Sigmoid colon (tissue), 7 donors: ENCODE results near the gene CDHR5. TPM values are rescaled to one million over a fixed set of nuclear protein-coding genes. Genes with fewer than 3 reads are reported as not detected.
"Not testable (repeated sequence)": the region's sequence is repeated elsewhere in the genome, so short reads cannot be mapped to it uniquely, and the experiment has no call there.

ENCODE experiments used
- DNase-seq: peaks from one replicate; pipeline ENCODE4 v3.0.0-alpha.2; 2019
- H3K27ac ChIP-seq, 4 donors: fragments of 200-600 bp; sonication (generic); one replicate each; pipeline ENCODE4 v1.5.1; 2016 to 2019; ENCODE audit warnings: mild to moderate bottlenecking in 1 of 4
- H3K27me3 ChIP-seq, 3 donors: fragments of 200-600 bp; sonication (generic); one replicate each; pipeline ENCODE4 v1.5.1; 2019; ENCODE audit warnings: mild to moderate bottlenecking in 1 of 3
- H3K36me3 ChIP-seq, 4 donors: fragments of 200-600 bp; sonication (generic); one replicate each; pipeline ENCODE4 v1.5.1; 2016 to 2019
- H3K4me1 ChIP-seq, 4 donors: fragments of 200-600 bp; sonication (generic); one replicate each; pipeline ENCODE4 v1.5.1; 2017 to 2019
- H3K4me3 ChIP-seq, 4 donors: fragments of 200-600 bp; sonication (generic); one replicate each; pipeline ENCODE4 v1.5.1; 2017 to 2019; ENCODE audit warnings: mild to moderate bottlenecking in 2 of 4, moderate library complexity in 1 of 4
- H3K9me3 ChIP-seq, 4 donors: fragments of 200-600 bp in 3 of 4; sonication (generic) in 3 of 4; one replicate each; pipeline versions ENCODE4 v1.5.1 to v1.6.1; 2013 to 2019
- CTCF ChIP-seq, 4 experiments: fragments of 450-650 bp in 3 of 4; fragments of 200-600 bp in 1 of 4; IDR thresholded peaks; one replicate each; pipeline ENCODE4 v1.5.1; 2016 to 2019; ENCODE audit warnings: antibody characterized with exemption in 4 of 4, mild to moderate bottlenecking in 3 of 4, moderate library complexity in 2 of 4
- EP300 ChIP-seq, 4 donors: sonication (generic); formaldehyde crosslinking; IDR thresholded peaks; one replicate each; pipeline ENCODE4 v1.6.1; 2017; ENCODE audit warnings: antibody characterized with exemption in 4 of 4
- POLR2A ChIP-seq, 2 donors: fragments of 450-650 bp; IDR thresholded peaks; one replicate each; pipeline ENCODE4 v1.6.1; 2016; ENCODE audit warnings: antibody characterized with exemption in 2 of 2, mild to moderate bottlenecking in 2 of 2, moderate library complexity in 2 of 2
- POLR2AphosphoS5 ChIP-seq, 4 donors: sonication (generic); formaldehyde crosslinking; IDR thresholded peaks; one replicate each; pipeline ENCODE4 v1.6.1; 2017; ENCODE audit warnings: antibody characterized with exemption in 4 of 4
- WGBS, 2 donors: extraction: QIAGEN DNeasy Blood & Tissue Kit; methylation state at CpG; one replicate each; pipeline ENCODE4 v1.1.7; 2013; 5-methylcytosine and 5-hydroxymethylcytosine counted together
- intact Hi-C: fragments of 100-400 bp; cut with DNase I; formaldehyde crosslinking; loops from one replicate; pipeline ENCODE4 v1.15.1; 2023
- polyA plus RNA-seq, 3 donors: library from polyadenylated mRNA; stranded (reverse); fragments of 200-250 nt; gene quantifications; one replicate each; pipeline ENCODE4 v1.2.3, GENCODE V29; 2013
- total RNA-seq, 4 donors: library from RNA; depleted of rRNA; stranded (reverse); fragments of >200 nt; gene quantifications; one replicate each; pipeline ENCODE4 v1.1.0, GENCODE V29; 2016
- donor health status: healthy with polysubstance abuse.
- donor health status: Bipolar disorder and iron deficiency.
- donor health status: healthy.

Gene CDHR5
- total and polyA plus RNA-seq, 7 donors, result 1.8 to 136 (median 18.0) TPM; not detected in 2

- intact Hi-C loops, result no loop called here
- no peaks in the 10 kb centered on the region for H3K4me1 ChIP-seq
- H3K27ac ChIP-seq, result no peak overlapping the region
- no peaks in the 10 kb centered on the region for H3K27me3 ChIP-seq
- WGBS, 2 donors, result 25 to 79% methylated on average over 30 of the region's 30 CpGs
- no peak for DNase-seq
- H3K9me3 ChIP-seq, result no peaks in the 10 kb centered on the region
- H3K36me3 ChIP-seq, result peaks cover 0 to 53% (median 10%) of the 10 kb centered on the region in 4 donors
- TF ChIP-seq CTCF (IDR thresholded peaks at IDR 0.05), result no peak
- no peak for TF ChIP-seq POLR2AphosphoS5 (IDR thresholded peaks at IDR 0.05)
- no peak for TF ChIP-seq POLR2A (IDR thresholded peaks at IDR 0.05)
- no peak overlapping the region for H3K4me3 ChIP-seq
Measured at GRCh38 chr11:655036-655726, 30.4 kb upstream of the CDHR5 start.

- H3K4me1 ChIP-seq, H3K4me3 ChIP-seq, H3K27ac ChIP-seq, DNase-seq, intact Hi-C loops, H3K27me3 ChIP-seq, H3K9me3 ChIP-seq: not testable (repeated sequence)
- WGBS, 2 donors, result 80 to 89% methylated on average over 12 of the region's 12 CpGs
- peaks cover 0 to 46% (median 8%) of the 10 kb centered on the region in 4 donors for H3K36me3 ChIP-seq
Measured at GRCh38 chr11:654444-654843, 29.7 kb upstream of the CDHR5 start.

- Histone ChIP-seq H3K9me3 (no peaks in the 10 kb centered on the region), H3K27me3 (no peaks in the 10 kb centered on the region), H3K4me3 (no peak overlapping the region), H3K36me3 (peaks cover 0 to 41% (median 5%) of the 10 kb centered on the region in 4 donors), H3K27ac (no peak overlapping the region), H3K4me1 (no peaks in the 10 kb centered on the region)
- 86 to 95% methylated on average over 15 of the region's 15 CpGs for WGBS, 2 donors
- intact Hi-C loops, result no loop called here
- TF ChIP-seq POLR2A (IDR thresholded peaks at IDR 0.05) (no peak), CTCF (IDR thresholded peaks at IDR 0.05) (no peak), EP300 (IDR thresholded peaks at IDR 0.05) (no peak), POLR2AphosphoS5 (IDR thresholded peaks at IDR 0.05) (no peak)
- no peak for DNase-seq
Measured at GRCh38 chr11:653837-654236, 29.1 kb upstream of the CDHR5 start.

GRCh38 chr11:653136-653535 lies 28.4 kb upstream of the CDHR5 start:
- not testable (repeated sequence) for H3K4me3 ChIP-seq

GRCh38 chr11:650482-650881 lies 25.7 kb upstream of the CDHR5 start:
- H3K9me3 ChIP-seq, result no peaks in the 10 kb centered on the region
- H3K36me3 ChIP-seq, result peaks cover 0 to 23% (median 3%) of the 10 kb centered on the region in 4 donors
- no peak for DNase-seq
- no peaks in the 10 kb centered on the region for H3K27me3 ChIP-seq
- no peak overlapping the region for H3K27ac ChIP-seq
- H3K4me1 ChIP-seq, result no peaks in the 10 kb centered on the region
- WGBS, 2 donors, result 95 to 97% methylated on average over 10 of the region's 10 CpGs
- intact Hi-C loops, result no loop called here
- H3K4me3 ChIP-seq, result no peak overlapping the region
- TF ChIP-seq POLR2A (IDR thresholded peaks at IDR 0.05) (no peak), POLR2AphosphoS5 (IDR thresholded peaks at IDR 0.05) (no peak)

More at GRCh38 chr11:653136-653535, 28.4 kb upstream of the CDHR5 start:
- DNase-seq, H3K27me3 ChIP-seq, intact Hi-C loops, H3K4me1 ChIP-seq, H3K9me3 ChIP-seq, H3K27ac ChIP-seq: not testable (repeated sequence)
- WGBS, 2 donors, result 89 to 91% methylated on average over 14 of the region's 14 CpGs
- peaks cover 0 to 34% (median 3%) of the 10 kb centered on the region in 4 donors for H3K36me3 ChIP-seq

- H3K4me3 ChIP-seq, DNase-seq, intact Hi-C loops, H3K27me3 ChIP-seq, H3K9me3 ChIP-seq, H3K4me1 ChIP-seq, H3K27ac ChIP-seq: not testable (repeated sequence)
- peaks cover 0 to 29% (median 3%) of the 10 kb centered on the region in 4 donors for H3K36me3 ChIP-seq
- WGBS, 2 donors, result 84 to 91% methylated on average over 10 of the region's 14 CpGs
Measured at GRCh38 chr11:647672-648158, 23.0 kb upstream of the CDHR5 start.

- H3K9me3 ChIP-seq, result no peaks in the 10 kb centered on the region
- intact Hi-C loops, result no loop called here
- H3K36me3 ChIP-seq, result peaks cover 0 to 33% (median 4%) of the 10 kb centered on the region in 4 donors
- H3K4me1 ChIP-seq, result no peaks in the 10 kb centered on the region
- no peaks in the 10 kb centered on the region for H3K27me3 ChIP-seq
- DNase-seq, result no peak
- TF ChIP-seq CTCF (IDR thresholded peaks at IDR 0.05) (no peak), EP300 (IDR thresholded peaks at IDR 0.05) (no peak), POLR2AphosphoS5 (IDR thresholded peaks at IDR 0.05) (no peak), POLR2A (IDR thresholded peaks at IDR 0.05) (no peak)
- 73 to 84% methylated on average over 14 of the region's 14 CpGs for WGBS, 2 donors
- no peak overlapping the region for H3K27ac ChIP-seq
- H3K4me3 ChIP-seq, result no peak overlapping the region
Measured at GRCh38 chr11:646214-646613, 21.5 kb upstream of the CDHR5 start.
